HUDEP-2 (cell line): ENCODE measurements around the gene PLXNA2.

Experiments used
- DNase-seq, 76 experiments: peaks; one replicate each; lab custom pipeline; 2025; ENCODE audit not compliant: unreplicated experiment in 76 of 76; lab: John Stamatoyannopoulos, UW

Gene PLXNA2

DNA sequence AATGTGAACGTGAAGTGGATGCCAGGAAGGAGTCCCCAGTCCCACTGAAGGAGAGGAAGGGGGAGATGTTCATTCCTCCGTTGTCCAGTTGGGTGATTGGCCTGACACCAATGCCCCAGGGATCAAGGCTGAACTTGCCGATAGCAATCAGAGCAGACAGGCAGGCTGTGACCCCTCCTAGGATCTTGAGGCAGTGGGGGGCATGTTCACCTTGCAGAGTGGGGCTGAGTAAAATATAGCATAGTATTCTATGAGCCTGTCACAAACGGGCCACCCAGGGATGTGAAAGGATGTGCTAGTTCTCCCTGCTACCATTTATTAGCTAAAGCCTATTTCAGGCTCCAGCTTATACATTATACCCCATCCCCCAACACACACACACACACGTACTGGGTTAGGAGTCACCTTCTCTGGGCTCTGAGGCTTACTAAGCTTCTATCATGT, 252.6 kb downstream of the PLXNA2 start:
- DNase-seq: no peak

DNA sequence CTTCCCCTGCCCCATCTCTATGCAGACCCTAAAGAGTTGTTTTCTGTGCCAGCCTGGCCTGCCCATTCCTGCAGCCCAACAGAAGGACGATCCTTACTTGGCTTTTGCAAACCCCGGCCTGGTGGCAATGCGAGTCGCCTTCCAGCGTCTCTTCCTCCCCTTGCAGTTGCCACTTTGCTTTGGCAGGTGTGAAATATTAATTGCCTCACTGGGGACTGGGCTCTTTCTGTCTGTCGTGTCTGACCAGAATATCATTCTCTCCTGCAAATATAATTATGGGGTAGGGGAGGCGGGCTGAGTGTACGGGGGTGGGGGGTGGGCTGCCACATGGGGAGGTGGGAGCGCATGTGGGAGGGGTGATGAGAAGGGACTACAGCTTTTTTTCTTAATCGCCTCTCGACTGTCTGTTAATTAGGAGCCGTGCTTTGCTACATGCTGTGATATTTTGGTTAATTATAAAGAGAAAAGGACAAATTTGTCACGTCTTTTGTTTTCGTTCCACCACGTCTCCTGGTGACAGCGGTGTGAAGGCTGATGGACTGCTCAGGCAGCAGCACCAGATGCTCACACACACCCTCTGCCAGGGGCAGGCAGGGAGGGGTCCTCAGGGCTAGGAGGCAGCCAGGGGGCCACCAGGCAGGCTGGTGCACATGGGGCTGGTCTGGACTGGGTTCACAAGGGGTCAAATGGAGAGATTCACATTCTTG, 253.2 kb downstream of the PLXNA2 start:
- DNase-seq: no peak

DNA sequence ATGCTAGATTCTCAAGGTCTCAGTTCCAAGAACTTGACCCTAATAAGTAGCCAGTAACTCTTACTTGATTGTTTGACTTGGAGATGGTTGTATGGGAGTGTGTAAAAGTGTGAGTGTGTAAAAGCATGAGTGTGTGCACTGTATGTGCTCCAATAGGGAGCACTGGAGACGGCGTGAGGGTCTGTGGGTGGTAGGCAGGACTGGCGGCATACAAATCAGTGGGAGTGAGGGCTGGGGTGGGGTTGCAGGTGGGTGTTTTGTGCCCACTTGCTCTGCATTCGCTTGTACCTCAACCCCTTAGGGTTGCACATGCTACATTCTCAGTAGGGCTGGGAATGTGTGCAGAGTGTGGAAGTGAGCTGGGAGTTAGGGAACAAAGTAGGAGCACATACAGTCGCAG, 253.7 kb downstream of the PLXNA2 start:
- no peak for DNase-seq

- DNase-seq: no peak
Measured at GRCh38 chr1:207988326-207989165, 255.6 kb downstream of the PLXNA2 start.

GRCh38 chr1:207987164-207987563, 257.0 kb downstream of the PLXNA2 start:
- DNase-seq: no peak

DNA sequence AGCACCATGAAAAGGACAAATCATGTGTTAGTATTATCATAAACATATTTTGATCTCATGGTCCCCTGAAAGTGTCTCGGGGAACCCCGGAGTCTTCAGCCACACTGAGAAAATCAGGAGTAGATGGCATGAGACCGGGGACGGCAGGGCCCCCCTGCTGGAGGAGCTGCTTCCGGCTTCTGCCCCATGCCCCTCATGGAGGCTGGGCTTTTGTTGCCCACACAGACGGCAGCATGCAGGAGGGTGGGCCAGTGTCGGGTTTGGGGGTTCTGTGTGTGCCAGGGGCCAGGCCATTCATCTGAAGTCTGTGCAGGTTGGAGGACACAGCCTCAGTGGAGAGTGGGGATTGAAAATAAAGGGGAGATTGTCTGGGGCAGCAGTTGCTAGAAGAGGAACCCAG, 258.2 kb downstream of the PLXNA2 start:
- no peak for DNase-seq

- no peak for DNase-seq
Measured at GRCh38 chr1:207984831-207985572, 259.2 kb downstream of the PLXNA2 start.

- DNase-seq: no peak
Measured at GRCh38 chr1:207983044-207983635, 261.0 kb downstream of the PLXNA2 start.

DNA sequence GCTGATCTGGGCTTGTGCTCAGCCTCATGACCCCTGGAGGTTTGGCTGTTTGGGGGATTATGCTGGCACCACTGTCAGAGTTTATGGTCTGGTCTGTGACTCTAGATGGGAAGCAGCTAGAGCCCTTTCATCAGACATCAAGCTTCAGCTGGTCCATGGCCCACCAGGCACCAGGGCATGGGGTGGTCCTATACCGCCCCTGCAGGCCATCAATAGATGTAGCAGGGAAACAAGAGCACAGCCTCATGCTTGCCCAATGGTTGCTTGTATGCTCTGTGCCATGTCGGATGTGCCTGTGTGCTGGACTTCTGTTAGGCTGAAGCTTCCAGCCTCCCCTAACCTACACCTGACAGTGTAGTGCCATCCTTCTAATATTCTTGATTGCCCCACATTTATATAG, 262.2 kb downstream of the PLXNA2 start:
- peak in 12 of 76 experiments; percentile 8 to 34 (median 18) for DNase-seq

- DNase-seq: no peak
Measured at GRCh38 chr1:207978441-207978840, 265.7 kb downstream of the PLXNA2 start.

DNA sequence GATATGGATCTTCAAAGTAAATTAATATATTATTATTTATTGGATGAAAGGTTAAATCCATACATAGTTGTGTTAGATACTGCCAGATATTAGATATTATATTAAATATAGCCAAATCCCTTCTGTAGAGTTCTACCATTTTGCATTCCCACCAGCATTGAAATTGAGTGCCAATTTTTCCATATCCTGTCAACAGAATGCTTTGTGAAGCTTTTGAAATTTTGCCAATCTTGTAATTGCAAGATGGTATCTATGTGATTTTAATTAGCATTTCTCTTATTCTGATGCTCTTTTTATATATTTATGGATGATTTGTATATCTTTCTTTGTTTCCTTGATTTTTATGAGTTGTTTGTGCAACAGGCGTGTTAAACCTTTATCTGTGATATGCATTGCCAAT, 266.3 kb downstream of the PLXNA2 start:
- DNase-seq: no peak

- DNase-seq: no peak
Measured at GRCh38 chr1:207973898-207974568, 270.2 kb downstream of the PLXNA2 start.

- no peak for DNase-seq
Measured at GRCh38 chr1:207972337-207972736, 271.8 kb downstream of the PLXNA2 start.
